Body of pancreas (tissue), 4 donors: ENCODE results near the gene KREMEN1.

Experiments
- POLR2A ChIP-seq, 3 donors: fragments of 450-650 bp; IDR thresholded peaks; one replicate each; pipeline ENCODE4 v1.6.1; 2016; ENCODE audit warnings: antibody characterized with exemption in 3 of 3, mild to moderate bottlenecking in 2 of 3
- TF ChIP-seq, protein P1 (sequence below), 7 experiments: fragments of 450-650 bp in 4 of 7; fragments of 200-600 bp in 3 of 7; sonication (generic) in 3 of 7; IDR thresholded peaks; one replicate each; pipeline ENCODE4 v1.5.1; 2016 to 2019; ENCODE audit warnings: antibody characterized with exemption in 7 of 7

DNA sequence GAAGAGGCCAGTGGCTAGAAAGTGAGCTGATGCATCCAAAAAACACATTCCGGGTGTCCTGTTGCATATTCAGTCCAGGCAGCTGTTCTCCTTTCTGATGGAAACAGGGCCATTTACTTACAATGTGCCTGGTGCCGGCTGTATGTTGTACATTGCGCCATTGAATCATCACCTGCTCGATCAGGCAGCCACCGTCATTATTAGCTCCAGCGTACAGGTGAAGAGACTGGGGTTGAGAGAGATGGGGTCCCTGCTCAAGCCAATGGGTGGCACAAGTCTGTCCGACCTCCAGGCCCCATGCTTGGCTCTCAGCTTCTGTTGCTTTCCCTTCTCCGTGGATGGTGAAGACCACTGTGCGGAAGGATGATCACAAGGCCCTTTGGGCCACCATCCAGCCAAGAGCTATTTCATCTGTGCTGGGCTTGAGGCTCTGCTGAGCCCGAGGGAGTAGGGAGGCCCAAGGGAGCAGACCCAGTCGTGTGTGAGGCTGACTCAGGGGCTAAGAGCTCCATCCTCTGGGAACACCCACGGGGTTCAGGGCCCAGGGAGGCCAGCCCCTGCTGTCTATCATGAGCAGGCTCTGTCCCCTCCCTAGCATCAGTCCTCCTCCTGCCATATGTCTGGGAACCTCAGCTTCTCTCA, 112.1 kb downstream of the KREMEN1 start:
- TF ChIP-seq, protein P1, sequence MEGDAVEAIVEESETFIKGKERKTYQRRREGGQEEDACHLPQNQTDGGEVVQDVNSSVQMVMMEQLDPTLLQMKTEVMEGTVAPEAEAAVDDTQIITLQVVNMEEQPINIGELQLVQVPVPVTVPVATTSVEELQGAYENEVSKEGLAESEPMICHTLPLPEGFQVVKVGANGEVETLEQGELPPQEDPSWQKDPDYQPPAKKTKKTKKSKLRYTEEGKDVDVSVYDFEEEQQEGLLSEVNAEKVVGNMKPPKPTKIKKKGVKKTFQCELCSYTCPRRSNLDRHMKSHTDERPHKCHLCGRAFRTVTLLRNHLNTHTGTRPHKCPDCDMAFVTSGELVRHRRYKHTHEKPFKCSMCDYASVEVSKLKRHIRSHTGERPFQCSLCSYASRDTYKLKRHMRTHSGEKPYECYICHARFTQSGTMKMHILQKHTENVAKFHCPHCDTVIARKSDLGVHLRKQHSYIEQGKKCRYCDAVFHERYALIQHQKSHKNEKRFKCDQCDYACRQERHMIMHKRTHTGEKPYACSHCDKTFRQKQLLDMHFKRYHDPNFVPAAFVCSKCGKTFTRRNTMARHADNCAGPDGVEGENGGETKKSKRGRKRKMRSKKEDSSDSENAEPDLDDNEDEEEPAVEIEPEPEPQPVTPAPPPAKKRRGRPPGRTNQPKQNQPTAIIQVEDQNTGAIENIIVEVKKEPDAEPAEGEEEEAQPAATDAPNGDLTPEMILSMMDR (IDR thresholded peaks at IDR 0.05), result no peak
- TF ChIP-seq POLR2A (IDR thresholded peaks at IDR 0.05), result no peak
